Spinal cord (tissue), 10 donors: ENCODE data around the gene GLB1L3. TPM values are rescaled to one million over a fixed set of nuclear protein-coding genes. Genes with fewer than 3 reads are reported as not detected.

Experiments
- DNase-seq, 6 donors: peaks; one replicate each; pipeline versions ENCODE4 v3.0.0 to v3.0.0-alpha.2; 2013 to 2015; ENCODE audit warnings: low spot score in 6 of 6, low read depth in 4 of 6
- H3K27ac ChIP-seq: one replicate; pipeline ENCODE4 v1.5.1; 2013; ENCODE audit warnings: low read depth, low read length, control low read depth
- H3K27me3 ChIP-seq: one replicate; pipeline ENCODE4 v1.6.1; 2013; ENCODE audit warnings: low read length; ENCODE audit not compliant: control insufficient read depth, insufficient read depth
- H3K36me3 ChIP-seq: one replicate; pipeline ENCODE4 v1.6.1; 2013; ENCODE audit warnings: low read length; ENCODE audit not compliant: control insufficient read depth, insufficient read depth
- H3K4me1 ChIP-seq: one replicate; pipeline ENCODE4 v1.6.1; 2013; ENCODE audit warnings: low read length; ENCODE audit not compliant: control insufficient read depth, insufficient read depth
- H3K4me3 ChIP-seq: one replicate; pipeline ENCODE4 v1.5.1; 2013; ENCODE audit warnings: low read depth, low read length, control low read depth
- H3K9me3 ChIP-seq: one replicate; pipeline ENCODE4 v1.6.1; 2013; ENCODE audit warnings: low read length; ENCODE audit not compliant: control insufficient read depth, insufficient read depth
- WGBS: methylation state at CpG from one replicate; pipeline ENCODE4 v1.1.5; 2013; ENCODE audit warnings: missing lambda C conversion rate; ENCODE audit not compliant: insufficient coverage; 5-methylcytosine and 5-hydroxymethylcytosine counted together
- polyA plus RNA-seq, 2 donors: library from polyadenylated mRNA; unstranded; fragments of 120-200 nt; gene quantifications; one replicate each; pipeline ENCODE4 v1.2.1, GENCODE V29; 2013; ENCODE audit not compliant: insufficient read length in 2 of 2
- total RNA-seq, 2 donors: library from RNA; depleted of rRNA in 1 of 2; stranded (reverse); fragments of 120-200 nt in 1 of 2; fragments of >200 nt in 1 of 2; gene quantifications; one replicate each; pipeline versions ENCODE4 v1.2.3 to v1.2.4, GENCODE V29; 2013 to 2014
- donor health status: healthy.

The GLB1L3 gene
- total and polyA plus RNA-seq, 4 donors, result 0.28 to 2.9 (median 1.7) TPM

GRCh38 chr11:134345237-134345550, 69.0 kb downstream of the GLB1L3 start:
- Histone ChIP-seq H3K36me3 (peaks cover 10% of the 10 kb centered on the region), H3K4me1 (peaks cover 4% of the 10 kb centered on the region), H3K9me3 (no peaks in the 10 kb centered on the region), H3K27me3 (no peaks in the 10 kb centered on the region), H3K27ac (no peak overlapping the region), H3K4me3 (no peak overlapping the region)
- DNase-seq, result no peak
- WGBS, result 97% methylated on average over 4 of the region's 4 CpGs

GRCh38 chr11:134346101-134346975, 70.2 kb downstream of the GLB1L3 start:
- Histone ChIP-seq H3K27ac (no peak overlapping the region), H3K4me3 (no peak overlapping the region), H3K9me3 (no peaks in the 10 kb centered on the region), H3K27me3 (no peaks in the 10 kb centered on the region), H3K36me3 (peaks cover 10% of the 10 kb centered on the region), H3K4me1 (no peaks in the 10 kb centered on the region)
- no peak for DNase-seq
- whole genome bisulfite sequencing, result 62% methylated on average over 10 of the region's 22 CpGs

GRCh38 chr11:134346976-134347350, 70.8 kb downstream of the GLB1L3 start:
- Histone ChIP-seq H3K27ac (no peak overlapping the region), H3K4me3 (no peak overlapping the region), H3K9me3 (no peaks in the 10 kb centered on the region), H3K36me3 (peaks cover 6% of the 10 kb centered on the region), H3K27me3 (no peaks in the 10 kb centered on the region), H3K4me1 (no peaks in the 10 kb centered on the region)
- no peak for DNase-seq
- WGBS, result 83% methylated on average over 2 of the region's 5 CpGs

DNA sequence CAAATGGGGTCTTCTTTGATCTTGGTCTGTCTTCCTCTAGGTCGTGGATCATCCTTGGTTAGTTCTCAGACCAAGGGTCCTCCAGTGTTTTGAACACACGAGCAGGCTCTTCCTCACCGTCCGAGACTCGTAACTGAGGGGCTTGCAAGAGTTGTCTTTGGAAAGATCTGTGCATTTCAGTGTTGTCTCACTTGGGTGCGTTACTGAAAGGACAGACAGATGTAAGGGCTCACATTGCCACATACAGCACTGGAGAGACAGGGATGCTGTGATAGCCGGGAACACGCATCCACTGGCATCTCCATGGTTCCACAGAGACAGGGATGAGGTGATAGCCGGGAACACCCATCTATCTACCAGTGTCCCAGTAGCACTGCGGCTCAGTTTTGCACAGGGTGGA, 71.3 kb downstream of the GLB1L3 start:
- WGBS, result 93% methylated on average over 10 of the region's 10 CpGs
- Histone ChIP-seq H3K9me3 (no peaks in the 10 kb centered on the region), H3K4me1 (no peaks in the 10 kb centered on the region), H3K4me3 (no peak overlapping the region), H3K27ac (no peak overlapping the region), H3K36me3 (peaks cover 5% of the 10 kb centered on the region), H3K27me3 (no peaks in the 10 kb centered on the region)
- no peak for DNase-seq

- no CpG with 5 or more reads among the region's 6 CpGs for WGBS
These were observed 73.1 kb downstream of the GLB1L3 start for GRCh38 chr11:134349109-134349801.

DNA sequence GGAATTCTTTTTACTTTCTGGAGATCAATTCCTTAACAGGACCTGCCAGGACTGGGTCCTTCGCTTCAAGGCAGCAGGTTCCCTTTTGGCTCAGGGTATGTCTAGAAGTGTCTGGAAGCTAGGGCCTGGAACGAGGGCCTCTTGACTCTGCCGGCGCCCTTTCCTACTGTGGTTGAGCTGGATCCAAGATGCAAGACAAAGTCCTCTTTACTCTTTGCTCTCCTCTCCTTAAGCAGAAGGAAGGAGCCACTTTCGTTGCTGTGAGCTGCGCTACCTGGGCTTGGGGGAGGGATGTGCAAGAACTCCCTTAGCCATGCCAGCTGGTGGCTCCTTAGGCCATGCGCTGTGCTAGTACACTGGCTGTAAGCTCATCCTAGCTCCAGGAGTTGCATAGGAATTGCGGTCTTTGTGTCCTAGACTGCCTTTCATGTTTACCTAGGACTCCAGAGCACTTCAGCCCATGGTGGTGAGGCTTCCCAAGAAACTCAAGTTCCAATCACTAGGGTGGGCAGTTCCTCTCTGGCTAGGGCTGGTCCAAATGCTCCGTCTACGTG, 73.7 kb downstream of the GLB1L3 start:
- DNase-seq, result no peak
- Histone ChIP-seq H3K4me3 (no peak overlapping the region), H3K27me3 (no peaks in the 10 kb centered on the region), H3K27ac (no peak overlapping the region), H3K4me1 (no peaks in the 10 kb centered on the region), H3K9me3 (no peaks in the 10 kb centered on the region), H3K36me3 (peaks cover 3% of the 10 kb centered on the region)
- 94% methylated on average over 5 of the region's 10 CpGs for WGBS

More at GRCh38 chr11:134349109-134349801, 73.1 kb downstream of the GLB1L3 start:
- no peaks in the 10 kb centered on the region for H3K9me3 ChIP-seq
- H3K27me3 ChIP-seq, result no peaks in the 10 kb centered on the region
- DNase-seq, result no peak
- no peak overlapping the region for H3K4me3 ChIP-seq
- H3K27ac ChIP-seq, result no peak overlapping the region
- H3K4me1 ChIP-seq, result no peaks in the 10 kb centered on the region
- H3K36me3 ChIP-seq, result peaks cover 3% of the 10 kb centered on the region

GRCh38 chr11:134350381-134350780, 74.2 kb downstream of the GLB1L3 start:
- Histone ChIP-seq H3K4me3 (no peak overlapping the region), H3K36me3 (peaks cover 3% of the 10 kb centered on the region), H3K4me1 (no peaks in the 10 kb centered on the region), H3K9me3 (no peaks in the 10 kb centered on the region), H3K27me3 (no peaks in the 10 kb centered on the region), H3K27ac (no peak overlapping the region)
- DNase-seq, result no peak
- 100% methylated on average over 1 of the region's 9 CpGs for WGBS

- H3K27ac ChIP-seq, result no peak overlapping the region
- no peaks in the 10 kb centered on the region for H3K4me1 ChIP-seq
- no peaks in the 10 kb centered on the region for H3K27me3 ChIP-seq
- H3K9me3 ChIP-seq, result no peaks in the 10 kb centered on the region
- H3K36me3 ChIP-seq, result no peaks in the 10 kb centered on the region
- WGBS, result no CpG with 5 or more reads among the region's 2 CpGs
- no peak overlapping the region for H3K4me3 ChIP-seq
- no peak for DNase-seq
These were observed 75.9 kb downstream of the GLB1L3 start for GRCh38 chr11:134352111-134352510.

DNA sequence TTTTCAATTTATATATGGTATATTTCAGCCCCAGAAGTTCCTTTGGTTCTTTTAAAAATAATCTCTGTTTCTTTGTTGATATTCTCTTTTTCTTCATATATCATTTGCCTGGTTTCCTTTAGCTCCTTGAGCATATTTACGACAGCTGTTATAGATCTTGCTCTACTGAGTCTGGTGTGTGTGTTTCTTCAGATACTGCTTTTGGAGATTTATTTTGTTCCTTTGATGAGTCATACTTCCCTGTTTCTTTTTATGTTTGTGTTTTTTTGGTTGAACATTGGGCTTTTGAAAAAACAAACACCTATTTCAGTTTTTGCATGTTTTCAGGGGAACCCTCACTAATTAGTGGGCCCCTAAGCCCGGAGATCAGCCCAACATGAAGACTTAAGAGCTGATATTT, 79.0 kb downstream of the GLB1L3 start:
- H3K9me3 ChIP-seq, result no peaks in the 10 kb centered on the region
- WGBS, result no CpG with 5 or more reads among the region's 2 CpGs
- no peak for DNase-seq

More for the DNA sequence above, 79.0 kb downstream of the GLB1L3 start:
- Histone ChIP-seq H3K4me1 (peaks cover 19% of the 10 kb centered on the region), H3K27me3 (no peaks in the 10 kb centered on the region), H3K36me3 (peaks cover 12% of the 10 kb centered on the region), H3K27ac (no peak overlapping the region), H3K4me3 (no peak overlapping the region)
